Endothelial cell of umbilical vein (primary cell): ENCODE measurements around the gene ARL13A.

Experiments used
- POLR2AphosphoS5 ChIP-seq: IDR thresholded peaks from 2 replicates; pipeline ENCODE4 v1.6.1; 2012; ENCODE audit warnings: low read depth, mild to moderate bottlenecking, control low read depth, low read length, moderate library complexity; ENCODE audit not compliant: insufficient read depth
- TF ChIP-seq, protein P1 (sequence below), 2 donors: IDR thresholded peaks; 1 replicate in 1 of 2; 2 replicates in 1 of 2; pipeline ENCODE4 v1.5.1; 2011; ENCODE audit warnings: low read length in 2 of 2, mild to moderate bottlenecking in 2 of 2, moderate library complexity in 2 of 2, control low read depth in 1 of 2, inconsistent platforms in 1 of 2, low read depth in 1 of 2; ENCODE audit not compliant: insufficient read depth in 1 of 2; ENCODE audit errors: extremely low read depth in 1 of 2

DNA sequence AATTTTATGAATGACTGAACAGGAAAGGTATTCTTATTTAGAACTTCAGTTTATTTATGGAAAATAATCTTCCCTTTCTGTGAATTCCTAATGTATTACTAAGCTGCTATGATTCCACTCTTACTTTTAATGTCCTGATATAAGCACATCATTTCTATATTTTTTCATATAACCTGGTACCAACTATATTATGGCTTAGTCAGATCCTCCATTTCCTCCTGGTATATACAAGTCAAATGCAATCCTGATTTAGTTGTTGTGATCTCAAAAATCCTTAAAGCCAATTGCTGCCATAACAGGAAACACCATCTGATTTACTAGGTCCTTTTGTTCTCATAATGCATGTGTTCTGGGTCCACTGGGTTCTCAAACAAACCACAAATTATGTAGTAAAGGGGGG is 55.6 kb downstream of the ARL13A start:
- TF ChIP-seq POLR2AphosphoS5, result no peak
- TF ChIP-seq, protein P1, sequence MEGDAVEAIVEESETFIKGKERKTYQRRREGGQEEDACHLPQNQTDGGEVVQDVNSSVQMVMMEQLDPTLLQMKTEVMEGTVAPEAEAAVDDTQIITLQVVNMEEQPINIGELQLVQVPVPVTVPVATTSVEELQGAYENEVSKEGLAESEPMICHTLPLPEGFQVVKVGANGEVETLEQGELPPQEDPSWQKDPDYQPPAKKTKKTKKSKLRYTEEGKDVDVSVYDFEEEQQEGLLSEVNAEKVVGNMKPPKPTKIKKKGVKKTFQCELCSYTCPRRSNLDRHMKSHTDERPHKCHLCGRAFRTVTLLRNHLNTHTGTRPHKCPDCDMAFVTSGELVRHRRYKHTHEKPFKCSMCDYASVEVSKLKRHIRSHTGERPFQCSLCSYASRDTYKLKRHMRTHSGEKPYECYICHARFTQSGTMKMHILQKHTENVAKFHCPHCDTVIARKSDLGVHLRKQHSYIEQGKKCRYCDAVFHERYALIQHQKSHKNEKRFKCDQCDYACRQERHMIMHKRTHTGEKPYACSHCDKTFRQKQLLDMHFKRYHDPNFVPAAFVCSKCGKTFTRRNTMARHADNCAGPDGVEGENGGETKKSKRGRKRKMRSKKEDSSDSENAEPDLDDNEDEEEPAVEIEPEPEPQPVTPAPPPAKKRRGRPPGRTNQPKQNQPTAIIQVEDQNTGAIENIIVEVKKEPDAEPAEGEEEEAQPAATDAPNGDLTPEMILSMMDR (IDR thresholded peaks at IDR 0.05; ENCODE audit: extremely low read depth in 1 of 2, insufficient read depth in 1 of 2, low read depth in 1 of 2, low read length in 2 of 2), result no peak
